IMR-90 (cell line): ENCODE data around the gene TEX101. TPM values are rescaled to one million over a fixed set of nuclear protein-coding genes. Genes with fewer than 3 reads are reported as not detected.

ENCODE experiments used
- ATAC-seq: fragments of 200-7000 bp; cut with Tn5 transposase; 2 replicates; pipeline ENCODE4 v1.9.1; 2020; ENCODE audit warnings: low read depth, mild to moderate bottlenecking, moderate library complexity
- BruUV-seq: library from RNA; stranded (reverse); fragments of 400-500 nt; replicated peaks from 2 replicates; lab custom pipeline; 2021; lab: Mats Ljungman, UMichigan
- CTCF ChIA-PET: fragments of 300-600 bp; formaldehyde crosslinking; extraction: SDS; loops from one replicate; lab custom pipeline; 2021; ENCODE audit warnings: antibody characterized with exemption; lab: Yijun Ruan, JAX
- POLR2A ChIA-PET: fragments of 300-600 bp; sonication (Branson Sonifier 250); formaldehyde crosslinking; loops from one replicate; lab custom pipeline; 2022; ENCODE audit warnings: antibody characterized with exemption; ENCODE audit not compliant: unreplicated experiment; lab: Charles Lee
- DNase-seq: peaks from one replicate; pipeline ENCODE4 v3.0.0; 2013
- H2AFZ ChIP-seq: replicated peaks from 2 replicates; pipeline ENCODE3; 2013; ENCODE audit warnings: low read length, mild to moderate bottlenecking; ENCODE audit not compliant: poor library complexity
- H2AK5ac ChIP-seq: 2 replicates; pipeline ENCODE4 v1.6.1; 2013; ENCODE audit warnings: low read depth, low read length, inconsistent platforms
- H2AK9ac ChIP-seq: replicated peaks from 2 replicates; pipeline ENCODE3; 2013; ENCODE audit warnings: mild to moderate bottlenecking, low read depth, low read length, moderate library complexity; ENCODE audit not compliant: poor library complexity
- H2BK120ac ChIP-seq: 2 replicates; pipeline ENCODE4 v1.6.1; 2013; ENCODE audit warnings: low read depth, low read length, inconsistent platforms
- H2BK15ac ChIP-seq: 3 replicates; pipeline ENCODE4 v1.6.1; 2013; ENCODE audit warnings: low read depth, low read length, inconsistent platforms
- H2BK20ac ChIP-seq: 2 replicates; pipeline ENCODE4 v1.6.1; 2013; ENCODE audit warnings: low read depth, mild to moderate bottlenecking, inconsistent platforms, low read length, moderate library complexity
- H2BK5ac ChIP-seq: 2 replicates; pipeline ENCODE4 v1.6.1; 2013; ENCODE audit warnings: mild to moderate bottlenecking, low read depth, low read length, inconsistent platforms; ENCODE audit not compliant: poor library complexity, severe bottlenecking
- H3K14ac ChIP-seq: replicated peaks from 2 replicates; pipeline ENCODE4 v1.6.1; 2013; ENCODE audit warnings: low read depth, low read length, inconsistent platforms
- H3K18ac ChIP-seq: 2 replicates; pipeline ENCODE4 v1.6.1; 2013; ENCODE audit warnings: low read depth, low read length, control low read depth
- H3K23ac ChIP-seq: 2 replicates; pipeline ENCODE4 v1.6.1; 2013; ENCODE audit warnings: low read depth, low read length, inconsistent platforms
- H3K27ac ChIP-seq: 2 replicates; pipeline ENCODE4 v1.5.1; 2013; ENCODE audit warnings: mild to moderate bottlenecking, control low read depth, low read length; ENCODE audit not compliant: insufficient read depth
- H3K27me3 ChIP-seq: 2 replicates; pipeline ENCODE4 v1.6.1; 2013; ENCODE audit warnings: low read length; ENCODE audit not compliant: control insufficient read depth, insufficient read depth
- H3K36me3 ChIP-seq: 2 replicates; pipeline ENCODE4 v1.6.1; 2013; ENCODE audit warnings: low read length, mixed read lengths; ENCODE audit not compliant: control insufficient read depth, insufficient read depth
- H3K4ac ChIP-seq: 2 replicates; pipeline ENCODE4 v1.6.1; 2013; ENCODE audit warnings: low read depth, low read length, inconsistent platforms
- H3K4me1 ChIP-seq: 2 replicates; pipeline ENCODE4 v1.6.1; 2013; ENCODE audit warnings: low read length, mixed read lengths; ENCODE audit not compliant: control insufficient read depth, insufficient read depth
- H3K4me2 ChIP-seq: 2 replicates; pipeline ENCODE4 v1.6.1; 2013; ENCODE audit warnings: low read depth, mild to moderate bottlenecking, control low read depth, low read length, moderate library complexity
- H3K4me3 ChIP-seq: 2 replicates; pipeline ENCODE4 v1.5.1; 2013; ENCODE audit warnings: low read depth, mild to moderate bottlenecking, control low read depth, low read length, moderate library complexity; ENCODE audit not compliant: insufficient read depth
- H3K56ac ChIP-seq: 2 replicates; pipeline ENCODE4 v1.6.1; 2013; ENCODE audit warnings: low read length, inconsistent platforms; ENCODE audit not compliant: insufficient read depth; ENCODE audit errors: extremely low read depth
- H3K79me1 ChIP-seq, 2 experiments: 2 replicates each; pipeline ENCODE4 v1.6.1; 2013; ENCODE audit warnings: low read length in 2 of 2, inconsistent platforms in 1 of 2, low read depth in 1 of 2
- H3K9ac ChIP-seq: 2 replicates; pipeline ENCODE4 v1.6.1; 2013; ENCODE audit warnings: low read depth, low read length, control low read depth
- H3K9me1 ChIP-seq: 2 replicates; pipeline ENCODE4 v1.6.1; 2013; ENCODE audit warnings: low read length, inconsistent platforms; ENCODE audit not compliant: insufficient read depth
- H3K9me3 ChIP-seq: 2 replicates; pipeline ENCODE4 v1.6.1; 2013; ENCODE audit warnings: low read length; ENCODE audit not compliant: control insufficient read depth, insufficient read depth
- H4K20me1 ChIP-seq: 2 replicates; pipeline ENCODE4 v1.6.1; 2013; ENCODE audit warnings: low read length, inconsistent platforms; ENCODE audit not compliant: insufficient read depth
- H4K5ac ChIP-seq: 2 replicates; pipeline ENCODE4 v1.6.1; 2013; ENCODE audit warnings: mild to moderate bottlenecking, low read depth, low read length, control low read depth
- H4K8ac ChIP-seq, 2 experiments: 2 replicates each; pipeline ENCODE4 v1.6.1; 2013; ENCODE audit warnings: low read depth in 2 of 2, low read length in 2 of 2, control low read depth in 1 of 2, inconsistent platforms in 1 of 2
- H4K91ac ChIP-seq: 2 replicates; pipeline ENCODE4 v1.6.1; 2013; ENCODE audit warnings: low read depth, low read length, inconsistent platforms; ENCODE audit not compliant: insufficient read depth
- BHLHE40 ChIP-seq: fragments of 150-350 bp; IDR thresholded peaks from 2 replicates; pipeline ENCODE4 v1.6.1; 2016; ENCODE audit warnings: mild to moderate bottlenecking, low read depth, low read length
- CEBPB ChIP-seq: IDR thresholded peaks from 2 replicates; pipeline ENCODE4 v1.6.1; 2012; ENCODE audit warnings: low read depth, low read length, improper control_type of control experiment
- MAFK ChIP-seq: IDR thresholded peaks from 2 replicates; pipeline ENCODE4 v1.6.1; 2012; ENCODE audit warnings: low read depth, low read length, improper control_type of control experiment
- NFE2L2 ChIP-seq: fragments of 150-350 bp; IDR thresholded peaks from 2 replicates; pipeline ENCODE4 v1.6.1; 2016; ENCODE audit warnings: low read depth, mild to moderate bottlenecking, low read length
- RAD21 ChIP-seq: IDR thresholded peaks from 2 replicates; pipeline ENCODE4 v1.6.1; 2012; ENCODE audit warnings: low read length, improper control_type of control experiment
- RFX5 ChIP-seq: IDR thresholded peaks from 2 replicates; pipeline ENCODE4 v1.8.0; 2012; ENCODE audit warnings: low read depth, mild to moderate bottlenecking, low read length, moderate library complexity
- USF2 ChIP-seq: fragments of 150-350 bp; IDR thresholded peaks from 2 replicates; pipeline ENCODE4 v1.6.1; 2017; ENCODE audit warnings: mild to moderate bottlenecking, antibody characterized with exemption, low read length, low read depth
- WGBS, 2 experiments: methylation state at CpG; one replicate each; pipeline versions ENCODE4 v1.1.5 to v1.1.7; 2013; ENCODE audit warnings: missing lambda C conversion rate in 2 of 2; ENCODE audit not compliant: insufficient read length in 1 of 2; ENCODE audit errors: extremely low coverage in 2 of 2; 5-methylcytosine and 5-hydroxymethylcytosine counted together
- dilution Hi-C: fragments of 300-500 bp; cut with HindIII; formaldehyde crosslinking; loops from one replicate; pipeline ENCODE4 v1.14.3; 2018; ENCODE audit warnings: low sequenced_read_pairs; ENCODE audit not compliant: unreplicated experiment
- in situ Hi-C: fragments of 300-500 bp; cut with MboI; formaldehyde crosslinking; loops from 3 replicates; pipeline ENCODE4 v1.14.3; 2019; ENCODE audit warnings: low sequenced_read_pairs, inconsistent platforms, mixed read lengths
- intact Hi-C: fragments of 100-400 bp; cut with micrococcal nuclease; formaldehyde crosslinking; loops from 2 replicates; pipeline ENCODE4 v1.10.0; 2022
- polyA plus RNA-seq, 3 experiments: library from polyadenylated mRNA; depleted of rRNA; stranded (reverse); fragments of >200 nt; gene quantifications; 2 replicates each; pipeline ENCODE4 v1.2.3, GENCODE V29; 2012; ENCODE audit warnings: low replicate concordance in 1 of 3
- total RNA-seq: library from RNA; depleted of rRNA; stranded (reverse); fragments of >200 nt; gene quantifications from 2 replicates; pipeline ENCODE4 v1.2.3, GENCODE V29; 2012
- TF ChIP-seq, protein P1 (sequence below): conservative IDR thresholded peaks from 2 replicates; pipeline ENCODE4 v1.5.1; 2012; ENCODE audit warnings: mild to moderate bottlenecking, low read depth, low read length, improper control_type of control experiment

Gene TEX101
- total and polyA plus RNA-seq, 2 of the 4 experiments (the other 2 are of a cell fraction) = not detected

- Histone ChIP-seq H3K4me1 (no peaks in the 10 kb centered on the region), H3K56ac (no peak overlapping the region), H3K9ac (no peak overlapping the region), H2AK5ac (no peak overlapping the region), H3K27me3 (peaks cover 19% of the 10 kb centered on the region), H3K27ac (no peak overlapping the region), H2AFZ (no peak overlapping the region), H4K8ac (no peak overlapping the region), H3K18ac (no peak overlapping the region), H2AK9ac (no peak overlapping the region), H3K4me2 (no peak overlapping the region), H4K91ac (no peak overlapping the region), H2BK20ac (no peak overlapping the region), H3K14ac (no peak overlapping the region), H4K20me1 (no peaks in the 10 kb centered on the region), H3K36me3 (no peaks in the 10 kb centered on the region), H3K23ac (no peak overlapping the region), H3K4me3 (no peak overlapping the region), H3K9me3 (no peaks in the 10 kb centered on the region), H2BK15ac (no peak overlapping the region), H3K79me1 (no peaks in the 10 kb centered on the region), H3K4ac (no peak overlapping the region), H3K9me1 (no peaks in the 10 kb centered on the region), H2BK5ac (no peak overlapping the region), H2BK120ac (no peak overlapping the region), H4K5ac (no peak overlapping the region)
- no peak for ATAC-seq
- BruUV-seq = no TSS peak
- no CpG with 5 or more reads among the region's 7 CpGs for WGBS, 2 experiments
- CTCF ChIA-PET = no interaction called here
- POLR2A ChIA-PET = no interaction called here
- intact Hi-C loops (no loop called here), dilution Hi-C loops (no loop called here), in situ Hi-C loops (no loop called here)
- TF ChIP-seq MAFK (no peak), USF2 (no peak), CEBPB (no peak), BHLHE40 (no peak), RAD21 (no peak), NFE2L2 (no peak), RFX5 (no peak)
- TF ChIP-seq, protein P1, sequence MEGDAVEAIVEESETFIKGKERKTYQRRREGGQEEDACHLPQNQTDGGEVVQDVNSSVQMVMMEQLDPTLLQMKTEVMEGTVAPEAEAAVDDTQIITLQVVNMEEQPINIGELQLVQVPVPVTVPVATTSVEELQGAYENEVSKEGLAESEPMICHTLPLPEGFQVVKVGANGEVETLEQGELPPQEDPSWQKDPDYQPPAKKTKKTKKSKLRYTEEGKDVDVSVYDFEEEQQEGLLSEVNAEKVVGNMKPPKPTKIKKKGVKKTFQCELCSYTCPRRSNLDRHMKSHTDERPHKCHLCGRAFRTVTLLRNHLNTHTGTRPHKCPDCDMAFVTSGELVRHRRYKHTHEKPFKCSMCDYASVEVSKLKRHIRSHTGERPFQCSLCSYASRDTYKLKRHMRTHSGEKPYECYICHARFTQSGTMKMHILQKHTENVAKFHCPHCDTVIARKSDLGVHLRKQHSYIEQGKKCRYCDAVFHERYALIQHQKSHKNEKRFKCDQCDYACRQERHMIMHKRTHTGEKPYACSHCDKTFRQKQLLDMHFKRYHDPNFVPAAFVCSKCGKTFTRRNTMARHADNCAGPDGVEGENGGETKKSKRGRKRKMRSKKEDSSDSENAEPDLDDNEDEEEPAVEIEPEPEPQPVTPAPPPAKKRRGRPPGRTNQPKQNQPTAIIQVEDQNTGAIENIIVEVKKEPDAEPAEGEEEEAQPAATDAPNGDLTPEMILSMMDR = no peak
- DNase-seq = peak; percentile 24
Observed at GRCh38 chr19:43372462-43372861, 42.2 kb upstream of the TEX101 start.
